HCT116 (cell line): ENCODE results near the gene CLEC4M. TPM values are rescaled to one million over a fixed set of nuclear protein-coding genes. Genes with fewer than 3 reads are reported as not detected.

Experiments used
- ATAC-seq: fragments of 200-7000 bp; cut with Tn5 transposase; 2 replicates; pipeline ENCODE4 v1.9.1; 2020; ENCODE audit warnings: mild to moderate bottlenecking, moderate library complexity
- BruUV-seq: library from RNA; stranded (reverse); fragments of 400-500 nt; replicated peaks from 2 replicates; lab custom pipeline; 2021; lab: Mats Ljungman, UMichigan
- CTCF ChIA-PET: fragments of 300-600 bp; sonication (Branson Sonifier 250); formaldehyde crosslinking; loops from one replicate; lab custom pipeline; 2021; ENCODE audit warnings: antibody characterized with exemption; lab: Charles Lee
- POLR2A ChIA-PET: fragments of 300-600, 350-600 bp; sonication (Branson Sonifier 250); formaldehyde crosslinking; loops from one replicate; lab custom pipeline; 2021; ENCODE audit warnings: antibody characterized with exemption; lab: Charles Lee
- RAD21 ChIA-PET, 2 experiments: fragments of 300-600 bp; sonication (Branson Sonifier 250); formaldehyde crosslinking; loops; one replicate each; lab custom pipeline; 2023; ENCODE audit warnings: low total read pairs in 2 of 2; ENCODE audit not compliant: uncharacterized antibody in 2 of 2, unreplicated experiment in 2 of 2, low non-redundant PET in 1 of 2; lab: Charles Lee
- DNase-seq: peaks from one replicate; pipeline ENCODE4 v3.0.0-alpha.2; 2010; ENCODE audit warnings: low read depth, low spot score
- H2AFZ ChIP-seq: fragments of 200-600 bp; shearing (Covaris generic), sonication (generic); 2 replicates; pipeline ENCODE4 v1.6.1; 2017; ENCODE audit warnings: low read depth, mixed run types, mixed read lengths, antibody characterized with exemption, low read length; ENCODE audit not compliant: poor library complexity, severe bottlenecking
- H3K27ac ChIP-seq: 2 replicates; pipeline ENCODE4 v1.5.1; 2012; ENCODE audit warnings: low read depth, low read length
- H3K27me3 ChIP-seq: fragments of 200-600 bp; sonication (generic); 2 replicates; pipeline ENCODE4 v1.6.1; 2016; ENCODE audit warnings: mixed run types, low read length, mixed read lengths; ENCODE audit not compliant: insufficient read depth
- H3K36me3 ChIP-seq, 2 experiments: fragments of 200-500 bp in 1 of 2; fragments of 200-600 bp in 1 of 2; sonication (Bioruptor generic) in 1 of 2; sonication (generic) in 1 of 2; 2 replicates each; pipeline versions ENCODE4 v1.5.1 to v1.6.1; 2014 to 2016; ENCODE audit warnings: low read length in 2 of 2, inconsistent platforms in 1 of 2, mixed read lengths in 1 of 2, mixed run types in 1 of 2; ENCODE audit not compliant: insufficient read depth in 2 of 2, control insufficient read depth in 1 of 2
- H3K4me1 ChIP-seq, 2 experiments: fragments of 200-600 bp in 1 of 2; sonication (generic) in 1 of 2; 2 replicates each; pipeline versions ENCODE4 v1.5.1 to v1.6.1; 2012 to 2017; ENCODE audit warnings: low read length in 2 of 2, inconsistent platforms in 1 of 2, mild to moderate bottlenecking in 1 of 2, mixed read lengths in 1 of 2, mixed run types in 1 of 2, moderate library complexity in 1 of 2; ENCODE audit not compliant: insufficient read depth in 2 of 2, control insufficient read depth in 1 of 2
- H3K4me2 ChIP-seq: fragments of 200-600 bp; sonication (generic); 2 replicates; pipeline ENCODE4 v1.6.1; 2017; ENCODE audit warnings: mixed run types, low read length, mixed read lengths
- H3K4me3 ChIP-seq, 2 experiments: fragments of 200-600 bp in 1 of 2; sonication (generic) in 1 of 2; replicated peaks in 1 of 2; 2 replicates each; pipeline ENCODE4 v1.5.1; 2011 to 2016; ENCODE audit warnings: low read length in 2 of 2, control low read depth in 1 of 2, low read depth in 1 of 2, mild to moderate bottlenecking in 1 of 2, mixed read lengths in 1 of 2, mixed run types in 1 of 2
- H3K79me2 ChIP-seq: fragments of 200-600 bp; sonication (generic); 2 replicates; pipeline ENCODE4 v1.6.1; 2017; ENCODE audit warnings: mild to moderate bottlenecking, mixed run types, low read length, moderate library complexity, mixed read lengths; ENCODE audit not compliant: insufficient read depth
- H3K9ac ChIP-seq: fragments of 200-600 bp; sonication (generic); 2 replicates; pipeline ENCODE4 v1.6.1; 2016; ENCODE audit warnings: low read length, mixed read lengths
- H3K9me2 ChIP-seq: fragments of 200-600 bp; sonication (generic), shearing (Covaris generic); 2 replicates; pipeline ENCODE4 v1.6.1; 2017; ENCODE audit warnings: mixed run types, mild to moderate bottlenecking, moderate library complexity; ENCODE audit not compliant: insufficient read depth
- H3K9me3 ChIP-seq, 2 experiments: fragments of 200-500 bp in 1 of 2; fragments of 200-600 bp in 1 of 2; sonication (Bioruptor generic) in 1 of 2; sonication (generic) in 1 of 2; 2 replicates each; pipeline ENCODE4 v1.6.1; 2014 to 2017; ENCODE audit warnings: low read length in 2 of 2, mixed read lengths in 2 of 2, inconsistent platforms in 1 of 2, low read depth in 1 of 2, mild to moderate bottlenecking in 1 of 2, mixed run types in 1 of 2, moderate library complexity in 1 of 2; ENCODE audit not compliant: control insufficient read depth in 1 of 2, insufficient read depth in 1 of 2
- H4K20me1 ChIP-seq: fragments of 200-600 bp; sonication (generic), shearing (Covaris generic); 2 replicates; pipeline ENCODE4 v1.6.1; 2017; ENCODE audit warnings: mixed run types, mild to moderate bottlenecking, moderate library complexity; ENCODE audit not compliant: insufficient read depth
- CBX3 ChIP-seq: IDR thresholded peaks from 2 replicates; pipeline ENCODE4 v1.6.1; 2012; ENCODE audit warnings: low read depth
- ELF1 ChIP-seq: IDR thresholded peaks from 2 replicates; pipeline ENCODE4 v1.6.1; 2012; ENCODE audit warnings: low read depth, borderline replicate concordance
- FOSL1 ChIP-seq: IDR thresholded peaks from 2 replicates; pipeline ENCODE4 v1.6.1; 2012; ENCODE audit warnings: low read depth
- RAD21 ChIP-seq: IDR thresholded peaks from 2 replicates; pipeline ENCODE4 v1.6.1; 2012; ENCODE audit warnings: low read depth, mild to moderate bottlenecking
- SIN3A ChIP-seq: IDR thresholded peaks from 2 replicates; pipeline ENCODE4 v1.6.1; 2012; ENCODE audit warnings: low read depth
- SP1 ChIP-seq: IDR thresholded peaks from 2 replicates; pipeline ENCODE4 v1.6.1; 2012; ENCODE audit warnings: low read depth
- SRF ChIP-seq: IDR thresholded peaks from 2 replicates; pipeline ENCODE4 v1.6.1; 2012; ENCODE audit warnings: low read depth
- YY1 ChIP-seq: IDR thresholded peaks from 2 replicates; pipeline ENCODE4 v1.6.1; 2011; ENCODE audit warnings: low read length, low read depth, moderate library complexity, mild to moderate bottlenecking; ENCODE audit not compliant: insufficient replicate concordance; ENCODE audit errors: extremely low read depth
- intact Hi-C: fragments of 100-400 bp; cut with micrococcal nuclease; formaldehyde crosslinking; loops from 2 replicates; pipeline ENCODE4 v1.10.0; 2022
- total RNA-seq: library from RNA; stranded (reverse); gene quantifications from one replicate; pipeline ENCODE4 v1.2.1, GENCODE V29; 2021; ENCODE audit not compliant: unreplicated experiment
- TF ChIP-seq, protein P1 (sequence below): IDR thresholded peaks from 2 replicates; pipeline ENCODE4 v1.6.1; 2011; ENCODE audit warnings: mild to moderate bottlenecking, low read length, moderate library complexity; ENCODE audit not compliant: insufficient replicate concordance; ENCODE audit errors: extremely low read depth
- TF ChIP-seq, protein P2 (sequence below), 3 experiments: fragments of 200-600 bp in 1 of 3; sonication (generic) in 1 of 3; IDR thresholded peaks in 2 of 3; conservative IDR thresholded peaks in 1 of 3; 2 replicates each; pipeline ENCODE4 v1.5.1; 2012 to 2017; ENCODE audit warnings: low read depth in 2 of 3, low read length in 2 of 3, antibody characterized with exemption in 1 of 3, borderline replicate concordance in 1 of 3, control low read depth in 1 of 3, mild to moderate bottlenecking in 1 of 3, mixed read lengths in 1 of 3, mixed run types in 1 of 3, moderate library complexity in 1 of 3; ENCODE audit not compliant: insufficient read depth in 1 of 3
- TF ChIP-seq, protein P3 (sequence below): IDR thresholded peaks from 2 replicates; pipeline ENCODE4 v1.6.1; 2012; ENCODE audit warnings: low read depth

The CLEC4M gene
- total RNA-seq, 1 experiment from 2014 or later = not detected

DNA sequence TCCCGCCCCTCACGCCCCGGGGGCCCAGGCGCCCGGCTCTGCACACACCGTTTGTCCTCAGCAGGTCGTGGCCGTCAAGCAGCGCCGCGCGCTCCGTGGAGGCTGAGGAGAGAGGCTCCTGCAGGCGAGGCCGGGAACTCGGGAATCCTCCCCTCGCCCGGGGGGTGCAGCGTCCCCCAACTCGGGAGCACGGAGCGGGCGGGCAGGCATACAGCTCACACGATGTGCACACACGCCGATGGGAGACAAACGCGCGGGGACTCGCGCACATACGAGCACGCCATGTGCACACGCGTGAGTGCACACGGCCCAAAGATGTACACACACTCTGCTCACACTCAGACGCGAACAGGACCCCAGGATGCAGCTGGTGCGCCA, 31.8 kb upstream of the CLEC4M start:
- H3K27me3 ChIP-seq = peaks cover 19% of the 10 kb centered on the region
- POLR2A ChIA-PET = no interaction called here
- RAD21 ChIA-PET = no interaction called here
- no peaks in the 10 kb centered on the region for H3K9me2 ChIP-seq
- no peak overlapping the region for H2AFZ ChIP-seq
- no peak overlapping the region for H3K4me3 ChIP-seq
- intact Hi-C loops = no loop called here
- no peak overlapping the region for H3K9ac ChIP-seq
- CTCF ChIA-PET = no interaction called here
- TF ChIP-seq RAD21 (no peak), SP1 (no peak), SRF (no peak), ELF1 (no peak), SIN3A (no peak), FOSL1 (no peak), YY1 (no peak), CBX3 (no peak)
- TF ChIP-seq, protein P1, sequence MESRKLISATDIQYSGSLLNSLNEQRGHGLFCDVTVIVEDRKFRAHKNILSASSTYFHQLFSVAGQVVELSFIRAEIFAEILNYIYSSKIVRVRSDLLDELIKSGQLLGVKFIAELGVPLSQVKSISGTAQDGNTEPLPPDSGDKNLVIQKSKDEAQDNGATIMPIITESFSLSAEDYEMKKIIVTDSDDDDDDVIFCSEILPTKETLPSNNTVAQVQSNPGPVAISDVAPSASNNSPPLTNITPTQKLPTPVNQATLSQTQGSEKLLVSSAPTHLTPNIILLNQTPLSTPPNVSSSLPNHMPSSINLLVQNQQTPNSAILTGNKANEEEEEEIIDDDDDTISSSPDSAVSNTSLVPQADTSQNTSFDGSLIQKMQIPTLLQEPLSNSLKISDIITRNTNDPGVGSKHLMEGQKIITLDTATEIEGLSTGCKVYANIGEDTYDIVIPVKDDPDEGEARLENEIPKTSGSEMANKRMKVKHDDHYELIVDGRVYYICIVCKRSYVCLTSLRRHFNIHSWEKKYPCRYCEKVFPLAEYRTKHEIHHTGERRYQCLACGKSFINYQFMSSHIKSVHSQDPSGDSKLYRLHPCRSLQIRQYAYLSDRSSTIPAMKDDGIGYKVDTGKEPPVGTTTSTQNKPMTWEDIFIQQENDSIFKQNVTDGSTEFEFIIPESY = no peak
- TF ChIP-seq, protein P2, sequence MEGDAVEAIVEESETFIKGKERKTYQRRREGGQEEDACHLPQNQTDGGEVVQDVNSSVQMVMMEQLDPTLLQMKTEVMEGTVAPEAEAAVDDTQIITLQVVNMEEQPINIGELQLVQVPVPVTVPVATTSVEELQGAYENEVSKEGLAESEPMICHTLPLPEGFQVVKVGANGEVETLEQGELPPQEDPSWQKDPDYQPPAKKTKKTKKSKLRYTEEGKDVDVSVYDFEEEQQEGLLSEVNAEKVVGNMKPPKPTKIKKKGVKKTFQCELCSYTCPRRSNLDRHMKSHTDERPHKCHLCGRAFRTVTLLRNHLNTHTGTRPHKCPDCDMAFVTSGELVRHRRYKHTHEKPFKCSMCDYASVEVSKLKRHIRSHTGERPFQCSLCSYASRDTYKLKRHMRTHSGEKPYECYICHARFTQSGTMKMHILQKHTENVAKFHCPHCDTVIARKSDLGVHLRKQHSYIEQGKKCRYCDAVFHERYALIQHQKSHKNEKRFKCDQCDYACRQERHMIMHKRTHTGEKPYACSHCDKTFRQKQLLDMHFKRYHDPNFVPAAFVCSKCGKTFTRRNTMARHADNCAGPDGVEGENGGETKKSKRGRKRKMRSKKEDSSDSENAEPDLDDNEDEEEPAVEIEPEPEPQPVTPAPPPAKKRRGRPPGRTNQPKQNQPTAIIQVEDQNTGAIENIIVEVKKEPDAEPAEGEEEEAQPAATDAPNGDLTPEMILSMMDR (IDR thresholded peaks at IDR 0.05 in 2 of 3, conservative IDR thresholded peaks at IDR 0.05 in 1 of 3; ENCODE audit: borderline replicate concordance in 1 of 3, insufficient read depth in 1 of 3, low read depth in 2 of 3, low read length in 2 of 3) = no peak
- TF ChIP-seq, protein P3, sequence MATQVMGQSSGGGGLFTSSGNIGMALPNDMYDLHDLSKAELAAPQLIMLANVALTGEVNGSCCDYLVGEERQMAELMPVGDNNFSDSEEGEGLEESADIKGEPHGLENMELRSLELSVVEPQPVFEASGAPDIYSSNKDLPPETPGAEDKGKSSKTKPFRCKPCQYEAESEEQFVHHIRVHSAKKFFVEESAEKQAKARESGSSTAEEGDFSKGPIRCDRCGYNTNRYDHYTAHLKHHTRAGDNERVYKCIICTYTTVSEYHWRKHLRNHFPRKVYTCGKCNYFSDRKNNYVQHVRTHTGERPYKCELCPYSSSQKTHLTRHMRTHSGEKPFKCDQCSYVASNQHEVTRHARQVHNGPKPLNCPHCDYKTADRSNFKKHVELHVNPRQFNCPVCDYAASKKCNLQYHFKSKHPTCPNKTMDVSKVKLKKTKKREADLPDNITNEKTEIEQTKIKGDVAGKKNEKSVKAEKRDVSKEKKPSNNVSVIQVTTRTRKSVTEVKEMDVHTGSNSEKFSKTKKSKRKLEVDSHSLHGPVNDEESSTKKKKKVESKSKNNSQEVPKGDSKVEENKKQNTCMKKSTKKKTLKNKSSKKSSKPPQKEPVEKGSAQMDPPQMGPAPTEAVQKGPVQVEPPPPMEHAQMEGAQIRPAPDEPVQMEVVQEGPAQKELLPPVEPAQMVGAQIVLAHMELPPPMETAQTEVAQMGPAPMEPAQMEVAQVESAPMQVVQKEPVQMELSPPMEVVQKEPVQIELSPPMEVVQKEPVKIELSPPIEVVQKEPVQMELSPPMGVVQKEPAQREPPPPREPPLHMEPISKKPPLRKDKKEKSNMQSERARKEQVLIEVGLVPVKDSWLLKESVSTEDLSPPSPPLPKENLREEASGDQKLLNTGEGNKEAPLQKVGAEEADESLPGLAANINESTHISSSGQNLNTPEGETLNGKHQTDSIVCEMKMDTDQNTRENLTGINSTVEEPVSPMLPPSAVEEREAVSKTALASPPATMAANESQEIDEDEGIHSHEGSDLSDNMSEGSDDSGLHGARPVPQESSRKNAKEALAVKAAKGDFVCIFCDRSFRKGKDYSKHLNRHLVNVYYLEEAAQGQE = no peak
- TF ChIP-seq, all 23 proteins: peak for 0
- no peaks in the 10 kb centered on the region for H3K9me3 ChIP-seq
- H3K4me2 ChIP-seq = no peak overlapping the region
- ATAC-seq (no peak), DNase-seq (no peak)
- no peaks in the 10 kb centered on the region for H3K79me2 ChIP-seq
- no peaks in the 10 kb centered on the region for H3K4me1 ChIP-seq
- H3K36me3 ChIP-seq = no peaks in the 10 kb centered on the region
- BruUV-seq = no TSS peak
- no peaks in the 10 kb centered on the region for H4K20me1 ChIP-seq
- H3K27ac ChIP-seq = no peak overlapping the region
